Breast epithelium (tissue), 3 donors: ENCODE data around the gene WWOX.

Source experiments
- POLR2A ChIP-seq: fragments of 450-650 bp; IDR thresholded peaks from one replicate; pipeline ENCODE4 v1.6.1; 2016; ENCODE audit warnings: antibody characterized with exemption, mild to moderate bottlenecking, moderate library complexity
- POLR2AphosphoS5 ChIP-seq, 3 donors: sonication (generic); formaldehyde crosslinking; IDR thresholded peaks; one replicate each; pipeline ENCODE4 v1.6.1; 2017; ENCODE audit warnings: antibody characterized with exemption in 3 of 3
- TF ChIP-seq, protein P1 (sequence below), 3 donors: fragments of 450-650 bp; IDR thresholded peaks; one replicate each; pipeline ENCODE4 v1.5.1; 2016 to 2017; ENCODE audit warnings: antibody characterized with exemption in 3 of 3, mild to moderate bottlenecking in 3 of 3, moderate library complexity in 3 of 3

- TF ChIP-seq, protein P1, sequence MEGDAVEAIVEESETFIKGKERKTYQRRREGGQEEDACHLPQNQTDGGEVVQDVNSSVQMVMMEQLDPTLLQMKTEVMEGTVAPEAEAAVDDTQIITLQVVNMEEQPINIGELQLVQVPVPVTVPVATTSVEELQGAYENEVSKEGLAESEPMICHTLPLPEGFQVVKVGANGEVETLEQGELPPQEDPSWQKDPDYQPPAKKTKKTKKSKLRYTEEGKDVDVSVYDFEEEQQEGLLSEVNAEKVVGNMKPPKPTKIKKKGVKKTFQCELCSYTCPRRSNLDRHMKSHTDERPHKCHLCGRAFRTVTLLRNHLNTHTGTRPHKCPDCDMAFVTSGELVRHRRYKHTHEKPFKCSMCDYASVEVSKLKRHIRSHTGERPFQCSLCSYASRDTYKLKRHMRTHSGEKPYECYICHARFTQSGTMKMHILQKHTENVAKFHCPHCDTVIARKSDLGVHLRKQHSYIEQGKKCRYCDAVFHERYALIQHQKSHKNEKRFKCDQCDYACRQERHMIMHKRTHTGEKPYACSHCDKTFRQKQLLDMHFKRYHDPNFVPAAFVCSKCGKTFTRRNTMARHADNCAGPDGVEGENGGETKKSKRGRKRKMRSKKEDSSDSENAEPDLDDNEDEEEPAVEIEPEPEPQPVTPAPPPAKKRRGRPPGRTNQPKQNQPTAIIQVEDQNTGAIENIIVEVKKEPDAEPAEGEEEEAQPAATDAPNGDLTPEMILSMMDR (IDR thresholded peaks at IDR 0.05), result no peak
- no peak for TF ChIP-seq POLR2AphosphoS5 (IDR thresholded peaks at IDR 0.05)
- no peak for TF ChIP-seq POLR2A
Observed at GRCh38 chr16:79127766-79128165, 1028.3 kb downstream of the WWOX start.
